PC-9 (cell line): ENCODE data around the gene CIAO2B. TPM values are rescaled to one million over a fixed set of nuclear protein-coding genes. Genes with fewer than 3 reads are reported as not detected.
"Not testable (repeated sequence)": the region's sequence is repeated elsewhere in the genome, so short reads cannot be mapped to it uniquely, and the experiment has no call there.

Experiments used
- BruUV-seq: library from RNA; stranded (reverse); fragments of 400-500 nt; replicated peaks from 2 replicates; lab custom pipeline; 2021; lab: Mats Ljungman, UMichigan
- CTCF ChIA-PET: fragments of 300-600 bp; sonication (Branson Sonifier 250); formaldehyde crosslinking; loops from one replicate; lab custom pipeline; 2022; ENCODE audit warnings: antibody characterized with exemption; lab: Charles Lee
- POLR2A ChIA-PET: fragments of 300-600 bp; sonication (Branson Sonifier 250); formaldehyde crosslinking; loops from one replicate; lab custom pipeline; 2022; ENCODE audit warnings: antibody characterized with exemption; ENCODE audit not compliant: unreplicated experiment; lab: Charles Lee
- DNase-seq, 2 experiments: peaks; one replicate each; pipeline versions ENCODE4 v3.0.0 to v3.0.0-alpha.2; 2015 to 2022; ENCODE audit warnings: mixed read lengths in 1 of 2
- H2AFZ ChIP-seq: fragments of 200-600 bp; sonication (generic); 2 replicates; pipeline ENCODE4 v1.8.1; 2017; ENCODE audit warnings: antibody characterized with exemption
- H3F3A ChIP-seq: fragments of 200-600 bp; sonication (generic); 2 replicates; pipeline ENCODE4 v1.8.1; 2017; ENCODE audit warnings: antibody characterized with exemption, mild to moderate bottlenecking, low read depth; ENCODE audit not compliant: insufficient read depth
- H3K27ac ChIP-seq: fragments of 200-600 bp; sonication (generic); 2 replicates; pipeline ENCODE4 v1.6.1; 2016; ENCODE audit warnings: mixed run types
- H3K27me3 ChIP-seq: fragments of 200-600 bp; sonication (generic); 2 replicates; pipeline ENCODE4 v1.6.1; 2016; ENCODE audit warnings: low read depth, mixed run types; ENCODE audit not compliant: insufficient read depth
- H3K36me3 ChIP-seq: fragments of 200-600 bp; sonication (generic); 2 replicates; pipeline ENCODE4 v1.6.1; 2016; ENCODE audit warnings: low read depth, mixed run types
- H3K4me1 ChIP-seq: fragments of 200-600 bp; sonication (generic); replicated peaks from 2 replicates; pipeline ENCODE4 v1.6.1; 2016; ENCODE audit warnings: mixed run types; ENCODE audit not compliant: insufficient read depth
- H3K4me2 ChIP-seq: fragments of 200-600 bp; sonication (generic); 2 replicates; pipeline ENCODE4 v1.6.1; 2017; ENCODE audit warnings: mixed run types
- H3K4me3 ChIP-seq: fragments of 200-600 bp; sonication (generic); 2 replicates; pipeline ENCODE4 v1.6.1; 2016; ENCODE audit warnings: mixed run types
- H3K79me2 ChIP-seq: fragments of 200-600 bp; sonication (generic); 2 replicates; pipeline ENCODE4 v1.6.1; 2017; ENCODE audit warnings: low read depth, mixed run types
- H3K9me2 ChIP-seq: fragments of 200-600 bp; sonication (generic); 2 replicates; pipeline ENCODE4 v1.8.1; 2017; ENCODE audit warnings: mild to moderate bottlenecking; ENCODE audit not compliant: insufficient read depth
- H3K9me3 ChIP-seq: fragments of 200-600 bp; sonication (generic); 2 replicates; pipeline ENCODE4 v1.8.1; 2016; ENCODE audit warnings: low read depth; ENCODE audit not compliant: insufficient read depth
- H4K20me1 ChIP-seq: fragments of 200-600 bp; sonication (generic); 2 replicates; pipeline ENCODE4 v1.8.1; 2017; ENCODE audit not compliant: insufficient read depth
- CTCF ChIP-seq: fragments of 200-600 bp; sonication (generic); conservative IDR thresholded peaks from 2 replicates; pipeline ENCODE4 v1.6.1; 2017; ENCODE audit warnings: mixed run types, antibody characterized with exemption, mild to moderate bottlenecking, moderate library complexity
- EZH2 ChIP-seq: fragments of 200-600 bp; sonication (generic); IDR thresholded peaks from 2 replicates; pipeline ENCODE4 v1.8.0; 2017; ENCODE audit warnings: antibody characterized with exemption, low read depth
- intact Hi-C: fragments of 100-400 bp; cut with micrococcal nuclease; formaldehyde crosslinking; loops from one replicate; pipeline ENCODE4 v1.10.0; 2022; ENCODE audit not compliant: unreplicated experiment
- total RNA-seq: library from RNA; stranded (reverse); gene quantifications from 2 replicates; pipeline ENCODE4 v1.2.3, GENCODE V29; 2021

The CIAO2B gene
- total RNA-seq, 1 experiment from 2014 or later, result 87.1 TPM

- Histone ChIP-seq H3K36me3 (no peaks in the 10 kb centered on the region), H3K27me3 (no peaks in the 10 kb centered on the region), H3K9me2 (no peaks in the 10 kb centered on the region), H3K4me2 (peak overlapping the region; percentile 97; the same call in 1 of the 2 replicates), H3K4me3 (no peak overlapping the region), H2AFZ (no peak overlapping the region), H4K20me1 (no peaks in the 10 kb centered on the region), H3K79me2 (no peaks in the 10 kb centered on the region), H3K4me1 (no peaks in the 10 kb centered on the region), H3K9me3 (no peaks in the 10 kb centered on the region), H3K27ac (no peak overlapping the region), H3F3A (peaks cover 18% of the 10 kb centered on the region; the same call in 1 of the 2 replicates)
- no peak for DNase-seq
- no peak for TF ChIP-seq CTCF
- no peak for TF ChIP-seq EZH2
- no TSS peak for BruUV-seq
- CTCF ChIA-PET, result no interaction called here
- POLR2A ChIA-PET, result interaction anchor here (0.6 to 0.9 kb wide), 3 partner anchors 90 to 330 kb away, joined by 4 read pairs; no protein-coding TSS in a partner anchor
- intact Hi-C loops, result loop anchor here (1.0 to 5.0 kb wide), 3 partner anchors 52 to 568 kb away; no protein-coding TSS in a partner anchor
Observed at GRCh38 chr16:66946974-66947301, 12.7 kb upstream of the CIAO2B start.

GRCh38 chr16:66946541-66946940 is 12.3 kb upstream of the CIAO2B start:
- H3F3A ChIP-seq, result peaks cover 18% of the 10 kb centered on the region; the same call in 1 of the 2 replicates
- no peak for DNase-seq
- H3K36me3 ChIP-seq, result no peaks in the 10 kb centered on the region
- TF ChIP-seq EZH2 (no peak), CTCF (no peak)
- no peaks in the 10 kb centered on the region for H3K4me1 ChIP-seq
- H2AFZ ChIP-seq, result no peak overlapping the region
- no TSS peak for BruUV-seq
- ChIA-PET CTCF (no interaction called here), POLR2A (interaction anchor here (0.9 kb wide), 1 partner anchor 331 kb away, joined by 4 read pairs; no protein-coding TSS in a partner anchor)
- no peak overlapping the region for H3K4me2 ChIP-seq
- H3K27ac ChIP-seq, result no peak overlapping the region
- H3K27me3 ChIP-seq, result no peaks in the 10 kb centered on the region
- intact Hi-C loops, result loop anchor here (2.0 to 5.0 kb wide), 2 partner anchors 539 to 568 kb away; no protein-coding TSS in a partner anchor
- H4K20me1 ChIP-seq, result no peaks in the 10 kb centered on the region
- H3K79me2 ChIP-seq, result no peaks in the 10 kb centered on the region
- H3K9me3 ChIP-seq, result no peaks in the 10 kb centered on the region
- no peak overlapping the region for H3K4me3 ChIP-seq
- no peaks in the 10 kb centered on the region for H3K9me2 ChIP-seq

- POLR2A ChIA-PET, result interaction anchor here (0.9 kb wide), 1 partner anchor 331 kb away, joined by 4 read pairs; no protein-coding TSS in a partner anchor
- H3F3A ChIP-seq, result peaks cover 18% of the 10 kb centered on the region; the same call in 1 of the 2 replicates
- CTCF ChIA-PET, result no interaction called here
- no peaks in the 10 kb centered on the region for H3K79me2 ChIP-seq
- intact Hi-C loops, result loop anchor here (2.0 to 5.0 kb wide), 2 partner anchors 539 to 569 kb away; no protein-coding TSS in a partner anchor
- no peaks in the 10 kb centered on the region for H3K27me3 ChIP-seq
- H3K36me3 ChIP-seq, result no peaks in the 10 kb centered on the region
- no peaks in the 10 kb centered on the region for H3K9me2 ChIP-seq
- H3K9me3 ChIP-seq, result no peaks in the 10 kb centered on the region
- H3K4me1 ChIP-seq, result no peaks in the 10 kb centered on the region
- TF ChIP-seq CTCF, result no peak
- no peak for TF ChIP-seq EZH2
- no peak overlapping the region for H3K27ac ChIP-seq
- DNase-seq, result no peak
- H4K20me1 ChIP-seq, result no peaks in the 10 kb centered on the region
- no peak overlapping the region for H2AFZ ChIP-seq
- H3K4me3 ChIP-seq, result no peak overlapping the region
- no TSS peak for BruUV-seq
- no peak overlapping the region for H3K4me2 ChIP-seq
Observed at GRCh38 chr16:66945939-66946338, 11.7 kb upstream of the CIAO2B start.

- H3K79me2 ChIP-seq, H3K4me2 ChIP-seq, H3K4me3 ChIP-seq, H3K9me3 ChIP-seq, H3K36me3 ChIP-seq, H4K20me1 ChIP-seq, DNase-seq, H3K27me3 ChIP-seq, BruUV-seq, H3K9me2 ChIP-seq, CTCF ChIA-PET, POLR2A ChIA-PET, H3K27ac ChIP-seq, H2AFZ ChIP-seq, H3K4me1 ChIP-seq: not testable (repeated sequence)
- peaks cover 18% of the 10 kb centered on the region; the same call in 1 of the 2 replicates for H3F3A ChIP-seq
- intact Hi-C loops, result loop anchor here (5.0 kb wide), 1 partner anchor 538 kb away; no protein-coding TSS in a partner anchor
Observed at GRCh38 chr16:66944971-66945370, 10.8 kb upstream of the CIAO2B start.
